H9 (cell line): ENCODE measurements around the gene FASTK. TPM values are rescaled to one million over a fixed set of nuclear protein-coding genes. Genes with fewer than 3 reads are reported as not detected.

Source experiments
- DNase-seq: peaks from one replicate; pipeline ENCODE4 v3.0.0-alpha.2; 2017
- H2AFZ ChIP-seq: one replicate; pipeline ENCODE4 v1.6.1; 2013; ENCODE audit warnings: mild to moderate bottlenecking, low read length, control low read depth, moderate library complexity
- H2AK5ac ChIP-seq: 2 replicates; pipeline ENCODE4 v1.6.1; 2013; ENCODE audit warnings: low read length, control low read depth, mixed read lengths; ENCODE audit not compliant: insufficient read length
- H2BK120ac ChIP-seq: one replicate; pipeline ENCODE4 v1.6.1; 2013; ENCODE audit warnings: low read depth, mild to moderate bottlenecking, low read length, control low read depth, inconsistent platforms; ENCODE audit not compliant: poor library complexity, severe bottlenecking
- H2BK12ac ChIP-seq: 2 replicates; pipeline ENCODE4 v1.6.1; 2013; ENCODE audit warnings: low read length, control low read depth, mixed read lengths, low read depth; ENCODE audit not compliant: insufficient read length
- H2BK15ac ChIP-seq: 2 replicates; pipeline ENCODE4 v1.6.1; 2013; ENCODE audit warnings: low read depth, low read length, control low read depth
- H2BK20ac ChIP-seq: one replicate; pipeline ENCODE4 v1.6.1; 2013; ENCODE audit warnings: low read depth, mild to moderate bottlenecking, low read length, control low read depth, inconsistent platforms; ENCODE audit not compliant: poor library complexity, severe bottlenecking
- H2BK5ac ChIP-seq: 2 replicates; pipeline ENCODE4 v1.6.1; 2013; ENCODE audit warnings: low read length, control low read depth, mixed read lengths; ENCODE audit not compliant: insufficient read length
- H3K14ac ChIP-seq: 2 replicates; pipeline ENCODE4 v1.6.1; 2013; ENCODE audit warnings: low read length, control low read depth; ENCODE audit not compliant: insufficient read depth
- H3K18ac ChIP-seq: 2 replicates; pipeline ENCODE4 v1.6.1; 2013; ENCODE audit warnings: low read depth, mild to moderate bottlenecking, mixed read lengths, low read length, control low read depth; ENCODE audit not compliant: insufficient read length
- H3K23ac ChIP-seq: 2 replicates; pipeline ENCODE4 v1.6.1; 2013; ENCODE audit warnings: low read length, control low read depth, mixed read lengths, low read depth; ENCODE audit not compliant: insufficient read length
- H3K23me2 ChIP-seq: 2 replicates; pipeline ENCODE4 v1.6.1; 2013; ENCODE audit warnings: low read depth, mild to moderate bottlenecking, mixed read lengths, low read length, control low read depth; ENCODE audit not compliant: insufficient read length, poor library complexity, severe bottlenecking
- H3K27ac ChIP-seq: 2 replicates; pipeline ENCODE4 v1.5.1; 2013; ENCODE audit warnings: low read length, control low read depth, mixed read lengths, low read depth; ENCODE audit not compliant: insufficient read length
- H3K27me3 ChIP-seq: 2 replicates; pipeline ENCODE4 v1.6.1; 2013; ENCODE audit warnings: low read length, control low read depth, inconsistent platforms; ENCODE audit not compliant: insufficient read depth
- H3K4ac ChIP-seq: 2 replicates; pipeline ENCODE4 v1.6.1; 2013; ENCODE audit warnings: low read depth, mild to moderate bottlenecking, control low read depth, inconsistent platforms, low read length, moderate library complexity
- H3K4me1 ChIP-seq: 2 replicates; pipeline ENCODE4 v1.6.1; 2013; ENCODE audit warnings: low read length, control low read depth, inconsistent platforms; ENCODE audit not compliant: insufficient read depth
- H3K4me2 ChIP-seq: 2 replicates; pipeline ENCODE4 v1.6.1; 2013; ENCODE audit warnings: low read length, control low read depth, mixed read lengths; ENCODE audit not compliant: insufficient read length, insufficient read depth
- H3K56ac ChIP-seq: 2 replicates; pipeline ENCODE4 v1.6.1; 2013; ENCODE audit warnings: low read depth, mild to moderate bottlenecking, mixed read lengths, low read length, control low read depth; ENCODE audit not compliant: insufficient read length
- H3K79me1 ChIP-seq: 2 replicates; pipeline ENCODE4 v1.6.1; 2013; ENCODE audit warnings: low read depth, mild to moderate bottlenecking, moderate library complexity, low read length, control low read depth, inconsistent platforms; ENCODE audit not compliant: insufficient read depth, poor library complexity, severe bottlenecking
- H3K79me2 ChIP-seq: 2 replicates; pipeline ENCODE4 v1.6.1; 2013; ENCODE audit warnings: low read length, control low read depth, inconsistent platforms; ENCODE audit not compliant: insufficient read depth
- H3K9ac ChIP-seq: 2 replicates; pipeline ENCODE4 v1.6.1; 2013; ENCODE audit warnings: low read length, control low read depth, mixed read lengths; ENCODE audit not compliant: insufficient read length; ENCODE audit errors: extremely low read depth
- H3K9me3 ChIP-seq: one replicate; pipeline ENCODE4 v1.6.1; 2013; ENCODE audit warnings: low read depth, low read length, inconsistent platforms; ENCODE audit not compliant: control insufficient read depth
- H3T11ph ChIP-seq: one replicate; pipeline ENCODE4 v1.6.1; 2013; ENCODE audit warnings: mild to moderate bottlenecking, low read length, control low read depth, inconsistent platforms
- H4K20me1 ChIP-seq: one replicate; pipeline ENCODE4 v1.6.1; 2013; ENCODE audit not compliant: control insufficient read depth, insufficient read length, insufficient read depth
- H4K5ac ChIP-seq: 2 replicates; pipeline ENCODE4 v1.6.1; 2013; ENCODE audit warnings: low read depth, mild to moderate bottlenecking, mixed read lengths, low read length, control low read depth; ENCODE audit not compliant: insufficient read length
- H4K8ac ChIP-seq: replicated peaks from 2 replicates; pipeline ENCODE4 v1.6.1; 2013; ENCODE audit warnings: low read length, control low read depth, mixed read lengths, low read depth; ENCODE audit not compliant: insufficient read length
- H4K91ac ChIP-seq: 2 replicates; pipeline ENCODE4 v1.6.1; 2013; ENCODE audit warnings: low read depth, mild to moderate bottlenecking, moderate library complexity, mixed read lengths, low read length, control low read depth; ENCODE audit not compliant: insufficient read length
- H3K27ac Mint-ChIP-seq, 3 experiments: 2 replicates in 2 of 3; 3 replicates in 1 of 3; pipeline ENCODE4 v1.8.0; 2020 to 2021; ENCODE audit warnings: mixed read lengths in 3 of 3, mild to moderate bottlenecking in 1 of 3, moderate library complexity in 1 of 3
- H3K27me3 Mint-ChIP-seq: 2 replicates; pipeline ENCODE4 v1.8.0; 2021; ENCODE audit warnings: low read depth, mild to moderate bottlenecking, moderate library complexity, mixed read lengths
- H3K36me3 Mint-ChIP-seq, 3 experiments: 2 replicates in 2 of 3; 3 replicates in 1 of 3; pipeline ENCODE4 v1.8.0; 2020 to 2021; ENCODE audit warnings: low read depth in 3 of 3, mixed read lengths in 3 of 3; ENCODE audit not compliant: insufficient read depth in 1 of 3
- H3K4me1 Mint-ChIP-seq, 2 experiments: 2 replicates each; pipeline ENCODE4 v1.8.0; 2020; ENCODE audit warnings: mixed read lengths in 2 of 2
- H3K4me3 Mint-ChIP-seq, 2 experiments: 2 replicates in 1 of 2; 3 replicates in 1 of 2; pipeline ENCODE4 v1.8.0; 2020 to 2021; ENCODE audit warnings: mild to moderate bottlenecking in 2 of 2, mixed read lengths in 2 of 2, moderate library complexity in 1 of 2
- H3K9me3 Mint-ChIP-seq, 2 experiments: 2 replicates in 1 of 2; 3 replicates in 1 of 2; pipeline ENCODE4 v1.8.0; 2020; ENCODE audit warnings: mild to moderate bottlenecking in 2 of 2, mixed read lengths in 2 of 2, moderate library complexity in 1 of 2
- CTCF ChIP-seq: fragments of 200-600 bp; sonication (generic); conservative IDR thresholded peaks from 3 replicates; pipeline ENCODE4 v1.8.0; 2021; ENCODE audit warnings: antibody characterized with exemption, mild to moderate bottlenecking
- WGBS: extraction: QIAGEN DNeasy Blood & Tissue Kit; methylation state at CpG from one replicate; pipeline ENCODE4 v1.1.7; 2013; ENCODE audit warnings: missing lambda C conversion rate, low lambda C conversion rate, mixed read lengths; ENCODE audit not compliant: insufficient read length; ENCODE audit errors: extremely low coverage; 5-methylcytosine and 5-hydroxymethylcytosine counted together
- total RNA-seq: library from RNA; stranded (reverse); gene quantifications from 2 replicates; pipeline ENCODE4 v1.2.1, GENCODE V29; 2021

Gene FASTK
- total RNA-seq, 1 experiment from 2014 or later = 57.8 TPM

GRCh38 chr7:151032936-151033863 lies 47.4 kb downstream of the FASTK start:
- H3K4me3 Mint-ChIP-seq = no peak overlapping the region
- WGBS = no CpG with 5 or more reads among the region's 17 CpGs
- Histone ChIP-seq H3K27ac (no peak overlapping the region), H2BK120ac (no peak overlapping the region), H3K27me3 (no peaks in the 10 kb centered on the region), H4K91ac (no peak overlapping the region), H3K18ac (no peak overlapping the region), H3K4me1 (no peaks in the 10 kb centered on the region), H2AFZ (no peak overlapping the region), H2AK5ac (no peak overlapping the region), H3K23ac (no peak overlapping the region), H3K56ac (no peak overlapping the region), H3T11ph (no peak overlapping the region), H3K14ac (no peak overlapping the region), H3K9ac (no peak overlapping the region), H3K23me2 (peaks cover 4% of the 10 kb centered on the region), H2BK15ac (no peak overlapping the region), H2BK5ac (no peak overlapping the region), H4K5ac (no peak overlapping the region), H2BK12ac (no peak overlapping the region), H4K8ac (no peak overlapping the region), H3K79me1 (no peaks in the 10 kb centered on the region), H3K9me3 (no peaks in the 10 kb centered on the region), H3K4me2 (no peak overlapping the region), H4K20me1 (no peaks in the 10 kb centered on the region), H3K79me2 (no peaks in the 10 kb centered on the region), H3K4ac (no peak overlapping the region), H2BK20ac (no peak overlapping the region)
- TF ChIP-seq CTCF = peak; percentile 30; the same call in 2 of the 3 replicates
- H3K4me1 Mint-ChIP-seq = peaks cover 4 to 7% of the 10 kb centered on the region in 2 experiments
- no peaks in the 10 kb centered on the region for H3K27me3 Mint-ChIP-seq
- H3K36me3 Mint-ChIP-seq = peaks cover 0 to 8% (median 4%) of the 10 kb centered on the region in 3 experiments; a peak in 4 of 7 replicates
- H3K9me3 Mint-ChIP-seq = no peaks in the 10 kb centered on the region
- H3K27ac Mint-ChIP-seq = no peak overlapping the region
- no peak for DNase-seq
